A549 treated with ZK216348 at 1 μM for 4 hours (cell line): ENCODE results near the gene TMEM97. TPM values are rescaled to one million over a fixed set of nuclear protein-coding genes. Genes with fewer than 3 reads are reported as not detected.

Experiments used
- total RNA-seq: library from RNA; stranded (reverse); fragments of 200-300 nt; extraction: Qiagen RNA extraction; gene quantifications from 5 replicates; pipeline ENCODE4 v1.2.3, GENCODE V29; 2022; ENCODE audit warnings: low read depth

Gene TMEM97
- 44.8 to 66.3 TPM (median 48.3 TPM) in 5 replicates for total RNA-seq

DNA sequence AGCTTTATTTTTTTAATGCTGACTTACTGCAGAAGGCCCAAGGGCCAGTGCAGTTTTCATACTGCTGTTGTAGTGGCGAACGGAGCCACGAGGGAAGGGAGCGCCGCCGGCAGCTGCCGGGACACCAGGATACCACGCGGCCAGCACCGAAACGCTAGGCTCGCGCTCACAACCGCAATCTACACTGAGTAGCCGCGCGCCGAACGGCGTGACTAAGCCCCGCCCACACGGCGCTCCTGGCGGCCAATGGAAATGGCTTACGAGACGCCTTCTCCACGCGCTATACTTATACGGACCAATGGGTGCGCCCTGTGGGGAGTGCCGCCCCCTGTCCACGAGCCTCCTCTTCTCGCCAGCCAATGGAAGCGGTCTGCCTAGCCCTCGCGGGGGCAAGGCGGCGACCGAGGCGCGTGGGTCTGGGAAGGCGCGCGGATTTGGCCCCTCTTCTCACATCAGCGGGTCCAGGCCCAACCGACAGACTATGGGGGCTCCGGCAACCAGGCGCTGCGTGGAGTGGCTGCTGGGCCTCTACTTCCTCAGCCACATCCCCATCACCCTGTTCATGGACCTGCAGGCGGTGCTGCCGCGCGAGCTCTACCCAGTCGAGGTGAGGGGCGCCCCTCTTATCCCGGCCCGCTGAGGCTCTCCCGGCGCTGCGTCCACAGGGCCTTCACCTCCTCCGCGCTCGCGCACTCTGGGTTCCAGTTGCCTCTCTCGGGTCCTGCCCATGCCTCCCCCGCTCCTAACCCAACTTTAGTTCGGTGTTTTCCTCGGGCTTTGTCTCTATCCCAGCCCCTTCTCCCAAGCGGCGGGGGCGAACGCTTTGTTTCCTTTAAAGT is at the start of gene TMEM97:
Gene TMEM97 (plus strand): TSS at position 442 of the 839 bp plus-strand sequence. CDS start 40 bp downstream, at position 482.

GRCh38 chr17:28335201-28335958 is 16.4 kb downstream of the TMEM97 start, which contains the start of the genes IFT20 and TNFAIP1:
IFT20 (minus strand) TSS chr17:28335472; CDS start chr17:28331985, 3,487 bp downstream.
TNFAIP1 (plus strand) TSS chr17:28335761; CDS start chr17:28339522, 3,761 bp downstream.

GRCh38 chr17:28357061-28357900 is 38.3 kb downstream of the TMEM97 start, which contains the start of gene POLDIP2:
POLDIP2 (minus strand) TSS chr17:28357527; CDS start chr17:28357448, 79 bp downstream.

GRCh38 chr17:28364665-28365363 is 45.8 kb downstream of the TMEM97 start, which contains the start of gene SEBOX:
SEBOX (minus strand) TSS chr17:28365199; CDS start chr17:28365151, 48 bp downstream.

GRCh38 chr17:28370035-28370743 is 51.2 kb downstream of the TMEM97 start, which contains the start of gene VTN:
VTN (minus strand) TSS chr17:28370307; CDS start chr17:28370203, 104 bp downstream.

GRCh38 chr17:28371245-28372202 is 52.5 kb downstream of the TMEM97 start, which contains the start of gene SARM1:
SARM1 (plus strand) TSS chr17:28371694; CDS start chr17:28372033, 339 bp downstream.

Other genes starting within 250 kb of the TMEM97 start
- 50.5 to 59.6 TPM (median 54.2 TPM) in 5 replicates for gene IFT20, start 16.3 kb downstream of the TMEM97 start, total RNA-seq
- gene TNFAIP1, start 16.6 kb downstream of the TMEM97 start, total RNA-seq = 39.5 to 53.9 TPM (median 49.0 TPM) in 5 replicates
- 124 to 172 TPM (median 167 TPM) in 5 replicates for gene POLDIP2, start 38.3 kb downstream of the TMEM97 start, total RNA-seq
- gene SEBOX, start 46.0 kb downstream of the TMEM97 start, total RNA-seq = not detected in 5 replicates
- 16.2 to 21.8 TPM (median 18.5 TPM) in 5 replicates for gene VTN, start 51.1 kb downstream of the TMEM97 start, total RNA-seq
- gene SARM1, start 52.5 kb downstream of the TMEM97 start, total RNA-seq = 4.8 to 7.8 TPM (median 5.4 TPM) in 5 replicates
- gene SLC46A1, start 87.0 kb downstream of the TMEM97 start, total RNA-seq = 13.8 to 24.9 TPM (median 20.2 TPM) in 5 replicates
- gene SLC13A2, start 154.4 kb downstream of the TMEM97 start, total RNA-seq = 0.08 to 0.20 TPM (median 0.16 TPM) in 5 replicates
- 0.05 to 0.07 TPM in 2 of 5 replicates, not detected in the others for gene FOXN1, start 187.1 kb downstream of the TMEM97 start, total RNA-seq
- 21.0 to 36.1 TPM (median 33.5 TPM) in 5 replicates for gene UNC119, start 233.4 kb downstream of the TMEM97 start, total RNA-seq